ENCODE results near the gene PSME3IP1. TPM values are rescaled to one million over a fixed set of nuclear protein-coding genes. Genes with fewer than 3 reads are reported as not detected.
A peak's percentile ranks its signal among the peaks of the same experiment; 100 is the strongest.
"Not testable (repeated sequence)": the region's sequence is repeated elsewhere in the genome, so short reads cannot be mapped to it uniquely, and the experiment has no call there.

PSME3IP1 gene
- total RNA-seq, 1 donor from 2014 or later: 79.8 TPM

- no peak for DNase-seq
- Histone ChIP-seq H3K4me1 (peaks cover 15% of the 10 kb centered on the region), H3K4me3 (no peak overlapping the region), H3K36me3 (peaks cover 40% of the 10 kb centered on the region), H3K27ac (peak overlapping the region; percentile 38), H3K9me3 (no peaks in the 10 kb centered on the region), H3K27me3 (ENCODE audit: low read depth) (no peaks in the 10 kb centered on the region)
- no peak for ATAC-seq
- TF ChIP-seq CTCF (IDR thresholded peaks at IDR 0.05): no peak
- intact Hi-C loops (cut with DNase I): no loop called here
Measured at GRCh38 chr16:57113042-57113453, 72.8 kb downstream of the PSME3IP1 start.

- H3K4me1 ChIP-seq: peaks cover 15% of the 10 kb centered on the region
- no peak for DNase-seq
- no peak overlapping the region for H3K4me3 ChIP-seq
- intact Hi-C loops (cut with DNase I): no loop called here
- peak overlapping the region; percentile 38 for H3K27ac ChIP-seq
- H3K27me3 ChIP-seq (ENCODE audit: low read depth): no peaks in the 10 kb centered on the region
- ATAC-seq: no peak
- TF ChIP-seq CTCF (IDR thresholded peaks at IDR 0.05): no peak
- no peaks in the 10 kb centered on the region for H3K9me3 ChIP-seq
- H3K36me3 ChIP-seq: peaks cover 36% of the 10 kb centered on the region
Measured at GRCh38 chr16:57112403-57113041, 73.3 kb downstream of the PSME3IP1 start.

- peaks cover 24% of the 10 kb centered on the region for H3K4me1 ChIP-seq
- no peak for ATAC-seq
- no peak for DNase-seq
- intact Hi-C loops (cut with DNase I): no loop called here
- no peaks in the 10 kb centered on the region for H3K9me3 ChIP-seq
- H3K4me3 ChIP-seq: no peak overlapping the region
- H3K27me3 ChIP-seq (ENCODE audit: low read depth): no peaks in the 10 kb centered on the region
- no peak overlapping the region for H3K27ac ChIP-seq
- peaks cover 25% of the 10 kb centered on the region for H3K36me3 ChIP-seq
- no peak for TF ChIP-seq CTCF (IDR thresholded peaks at IDR 0.05)
Measured at GRCh38 chr16:57111420-57111819, 74.4 kb downstream of the PSME3IP1 start.

- intact Hi-C loops (cut with DNase I): no loop called here
- Histone ChIP-seq H3K27me3 (ENCODE audit: low read depth) (no peaks in the 10 kb centered on the region), H3K36me3 (peaks cover 21% of the 10 kb centered on the region), H3K4me3 (no peak overlapping the region), H3K4me1 (peaks cover 24% of the 10 kb centered on the region), H3K27ac (no peak overlapping the region), H3K9me3 (no peaks in the 10 kb centered on the region)
- no peak for ATAC-seq
- no peak for TF ChIP-seq CTCF (IDR thresholded peaks at IDR 0.05)
- no peak for DNase-seq
Measured at GRCh38 chr16:57110937-57111336, 74.9 kb downstream of the PSME3IP1 start.

GRCh38 chr16:57109259-57110105 lies 76.4 kb downstream of the PSME3IP1 start:
- intact Hi-C loops (cut with DNase I); H3K9me3 ChIP-seq; H3K4me3 ChIP-seq; DNase-seq; ATAC-seq; H3K27me3 ChIP-seq (ENCODE audit: low read depth); H3K27ac ChIP-seq: not testable (repeated sequence)
- Histone ChIP-seq H3K36me3 (peaks cover 15% of the 10 kb centered on the region), H3K4me1 (peaks cover 27% of the 10 kb centered on the region)

- no peak for ATAC-seq
- no peak for DNase-seq
- Histone ChIP-seq H3K4me3 (no peak overlapping the region), H3K9me3 (no peaks in the 10 kb centered on the region), H3K27ac (no peak overlapping the region), H3K36me3 (peaks cover 4% of the 10 kb centered on the region), H3K4me1 (peaks cover 31% of the 10 kb centered on the region), H3K27me3 (ENCODE audit: low read depth) (no peaks in the 10 kb centered on the region)
- no peak for TF ChIP-seq CTCF (IDR thresholded peaks at IDR 0.05)
- intact Hi-C loops (cut with DNase I): no loop called here
Measured at GRCh38 chr16:57108432-57108831, 77.4 kb downstream of the PSME3IP1 start.

Data from lower lobe of right lung (tissue), 2 donors.